Endothelial cell of umbilical vein (primary cell): Measurements from ENCODE around the gene PIGQ.

Experiments
- CTCF ChIP-seq, 2 donors: IDR thresholded peaks; 1 replicate in 1 of 2; 2 replicates in 1 of 2; pipeline ENCODE4 v1.5.1; 2011; ENCODE audit warnings: low read length in 2 of 2, mild to moderate bottlenecking in 2 of 2, moderate library complexity in 2 of 2, control low read depth in 1 of 2, inconsistent platforms in 1 of 2, low read depth in 1 of 2; ENCODE audit not compliant: insufficient read depth in 1 of 2; ENCODE audit errors: extremely low read depth in 1 of 2
- EZH2 ChIP-seq: IDR thresholded peaks from 2 replicates; pipeline ENCODE4 v1.6.1; 2012; ENCODE audit warnings: borderline replicate concordance, low read depth, mild to moderate bottlenecking, moderate library complexity, low read length, inconsistent platforms; ENCODE audit not compliant: severe bottlenecking
- POLR2A ChIP-seq: IDR thresholded peaks from 2 replicates; pipeline ENCODE4 v1.6.1; 2012; ENCODE audit warnings: low read depth, mild to moderate bottlenecking, control low read depth, low read length
- POLR2AphosphoS5 ChIP-seq: IDR thresholded peaks from 2 replicates; pipeline ENCODE4 v1.6.1; 2012; ENCODE audit warnings: low read depth, mild to moderate bottlenecking, control low read depth, low read length, moderate library complexity; ENCODE audit not compliant: insufficient read depth

DNA sequence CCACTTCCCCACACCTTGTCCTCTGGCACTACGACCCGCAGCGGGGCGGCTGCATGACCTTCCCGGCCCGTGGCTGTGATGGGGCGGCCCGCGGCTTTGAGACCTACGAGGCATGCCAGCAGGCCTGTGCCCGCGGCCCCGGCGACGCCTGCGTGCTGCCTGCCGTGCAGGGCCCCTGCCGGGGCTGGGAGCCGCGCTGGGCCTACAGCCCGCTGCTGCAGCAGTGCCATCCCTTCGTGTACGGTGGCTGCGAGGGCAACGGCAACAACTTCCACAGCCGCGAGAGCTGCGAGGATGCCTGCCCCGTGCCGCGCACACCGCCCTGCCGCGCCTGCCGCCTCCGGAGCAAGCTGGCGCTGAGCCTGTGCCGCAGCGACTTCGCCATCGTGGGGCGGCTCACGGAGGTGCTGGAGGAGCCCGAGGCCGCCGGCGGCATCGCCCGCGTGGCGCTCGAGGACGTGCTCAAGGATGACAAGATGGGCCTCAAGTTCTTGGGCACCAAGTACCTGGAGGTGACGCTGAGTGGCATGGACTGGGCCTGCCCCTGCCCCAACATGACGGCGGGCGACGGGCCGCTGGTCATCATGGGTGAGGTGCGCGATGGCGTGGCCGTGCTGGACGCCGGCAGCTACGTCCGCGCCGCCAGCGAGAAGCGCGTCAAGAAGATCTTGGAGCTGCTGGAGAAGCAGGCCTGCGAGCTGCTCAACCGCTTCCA, 63.7 kb downstream of the PIGQ start:
- TF ChIP-seq EZH2 (no peak), CTCF (IDR thresholded peaks at IDR 0.05; ENCODE audit: extremely low read depth in 1 of 2, insufficient read depth in 1 of 2, low read depth in 1 of 2, low read length in 2 of 2) (no peak), POLR2AphosphoS5 (no peak), POLR2A (no peak)
